Measurements from ENCODE around the gene RBM33.

The RBM33 gene

GRCh38 chr7:155745737-155746136 lies 101.3 kb downstream of the RBM33 start:
- CTCF ChIA-PET, result interaction anchor here (1.3 to 1.8 kb wide), 4 partner anchors 13 to 147 kb away, joined by 3 to 12 read pairs (median 4); no protein-coding TSS in a partner anchor
- TF ChIP-seq CTCF (IDR thresholded peaks at IDR 0.05; ENCODE audit: control extremely low read depth, extremely low read depth, low read depth, missing control alignments), result no peak
- DNase-seq (ENCODE audit: extremely low spot score), result no peak
- POLR2A ChIA-PET, result interaction anchor here (0.6 kb wide), 1 partner anchor 89 kb away, joined by 4 read pairs; no protein-coding TSS in a partner anchor

GRCh38 chr7:155746188-155746587 lies 101.7 kb downstream of the RBM33 start:
- no peak for DNase-seq (ENCODE audit: extremely low spot score)
- no peak for TF ChIP-seq CTCF (IDR thresholded peaks at IDR 0.05; ENCODE audit: control extremely low read depth, extremely low read depth, low read depth, missing control alignments)
- CTCF ChIA-PET, result interaction anchor here (1.3 to 1.8 kb wide), 6 partner anchors 12 to 148 kb away, joined by 3 to 12 read pairs (median 5); no protein-coding TSS in a partner anchor
- POLR2A ChIA-PET, result interaction anchor here (0.6 kb wide), 1 partner anchor 88 kb away, joined by 4 read pairs; no protein-coding TSS in a partner anchor

- CTCF ChIA-PET, result interaction anchor here (0.9 to 2.5 kb wide), 6 partner anchors 11 to 149 kb away, joined by 3 to 11 read pairs (median 5); no protein-coding TSS in a partner anchor
- DNase-seq (ENCODE audit: extremely low spot score), result no peak
- TF ChIP-seq CTCF (IDR thresholded peaks at IDR 0.05; ENCODE audit: control extremely low read depth, extremely low read depth, low read depth, missing control alignments), result no peak
- POLR2A ChIA-PET, result no interaction called here
Observed at GRCh38 chr7:155747209-155747608, 102.7 kb downstream of the RBM33 start.

GRCh38 chr7:155749578-155749977 lies 105.1 kb downstream of the RBM33 start:
- DNase-seq (ENCODE audit: extremely low spot score), result no peak
- CTCF ChIA-PET, result interaction anchor here (1.0 to 2.5 kb wide), 3 partner anchors 9 to 151 kb away, joined by 3 to 11 read pairs (median 3); no protein-coding TSS in a partner anchor
- POLR2A ChIA-PET, result no interaction called here
- no peak for TF ChIP-seq CTCF (IDR thresholded peaks at IDR 0.05; ENCODE audit: control extremely low read depth, extremely low read depth, low read depth, missing control alignments)

- TF ChIP-seq CTCF (IDR thresholded peaks at IDR 0.05; ENCODE audit: control extremely low read depth, extremely low read depth, low read depth, missing control alignments), result no peak
- ChIA-PET POLR2A (no interaction called here), CTCF (interaction anchor here (1.0 to 1.7 kb wide), 2 partner anchors 10 to 12 kb away, joined by 3 read pairs; no protein-coding TSS in a partner anchor)
- DNase-seq (ENCODE audit: extremely low spot score), result no peak
Observed at GRCh38 chr7:155750255-155751125, 106.0 kb downstream of the RBM33 start.

- ChIA-PET CTCF (interaction anchor here (1.2 to 3.6 kb wide), 4 partner anchors 11 to 152 kb away, joined by 3 to 18 read pairs (median 6); no protein-coding TSS in a partner anchor), POLR2A (no interaction called here)
- no peak for DNase-seq (ENCODE audit: extremely low spot score)
- no peak for TF ChIP-seq CTCF (IDR thresholded peaks at IDR 0.05; ENCODE audit: control extremely low read depth, extremely low read depth, low read depth, missing control alignments)
Observed at GRCh38 chr7:155751409-155751808, 106.9 kb downstream of the RBM33 start.

Measured in GM10248 (cell line).